HG03575 (cell line): ENCODE measurements around the gene RCBTB1.
"Not testable (repeated sequence)": the region's sequence is repeated elsewhere in the genome, so short reads cannot be mapped to it uniquely, and the experiment has no call there.

Source experiments
- ATAC-seq: cut with Tn5 transposase; IDR thresholded peaks from one replicate; pipeline ENCODE4 v1.9.1; 2021; ENCODE audit not compliant: unreplicated experiment, insufficient number of reproducible peaks, low FRiP score; ENCODE audit errors: extremely low read depth

The RCBTB1 gene

DNA sequence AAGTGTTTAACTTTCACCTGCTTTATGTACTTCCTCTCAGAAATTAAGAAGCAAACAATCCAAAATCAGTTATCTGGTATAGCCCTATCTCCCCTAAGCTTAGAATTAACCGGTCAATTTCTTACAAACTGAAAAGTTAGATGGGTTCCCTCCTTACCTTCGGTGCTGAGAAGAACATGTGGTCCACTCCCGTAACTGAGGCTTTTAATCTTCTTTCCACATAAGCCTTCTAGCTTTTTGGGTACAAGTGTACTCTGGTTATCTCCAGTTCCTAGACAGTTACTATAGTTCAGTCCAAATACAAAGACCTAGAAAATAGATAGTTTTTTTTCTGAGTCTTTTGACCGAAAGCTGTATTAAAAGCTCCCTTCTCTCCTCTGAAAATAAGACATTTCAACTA, 18.9 kb downstream of the RCBTB1 start:
- no peak for ATAC-seq

DNA sequence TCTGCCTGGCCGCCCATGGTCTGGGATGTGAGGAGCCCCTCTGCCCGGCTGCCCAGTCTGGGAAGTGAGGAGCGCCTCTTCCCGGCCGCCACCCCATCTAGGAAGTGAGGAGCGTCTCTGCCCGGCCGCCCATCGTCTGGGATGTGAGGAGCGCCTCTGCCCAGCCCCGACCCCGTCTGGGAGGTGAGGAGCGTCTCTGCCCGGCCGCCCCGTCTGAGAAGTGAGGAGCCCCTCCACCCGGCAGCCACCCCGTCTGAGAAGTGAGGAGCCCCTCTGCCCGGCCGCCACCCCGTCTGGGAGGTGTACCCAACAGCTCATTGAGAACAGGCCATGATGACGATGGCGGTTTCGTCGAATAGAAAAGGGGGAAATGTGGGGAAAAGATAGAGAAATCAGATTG, 19.9 kb downstream of the RCBTB1 start:
- not testable (repeated sequence) for ATAC-seq

DNA sequence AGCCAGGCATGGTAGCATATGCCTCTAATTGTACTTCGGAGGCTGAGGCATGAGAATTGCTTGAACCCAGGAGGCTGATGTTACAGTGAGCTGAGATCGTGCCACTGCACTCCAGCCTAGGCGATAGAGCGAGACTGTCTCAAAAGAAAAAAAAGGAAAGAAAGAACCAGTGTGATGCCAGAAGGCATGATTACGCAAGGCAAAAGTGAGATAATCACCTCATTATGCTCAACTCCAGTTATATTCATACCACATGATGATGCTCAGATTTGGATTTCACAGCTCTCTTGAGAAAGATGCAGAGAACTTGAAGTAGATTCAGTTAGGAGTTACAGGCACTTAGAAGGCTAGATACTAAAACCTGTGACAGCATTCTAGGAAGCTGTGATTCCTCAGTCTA, 21.8 kb downstream of the RCBTB1 start:
- no peak for ATAC-seq

DNA sequence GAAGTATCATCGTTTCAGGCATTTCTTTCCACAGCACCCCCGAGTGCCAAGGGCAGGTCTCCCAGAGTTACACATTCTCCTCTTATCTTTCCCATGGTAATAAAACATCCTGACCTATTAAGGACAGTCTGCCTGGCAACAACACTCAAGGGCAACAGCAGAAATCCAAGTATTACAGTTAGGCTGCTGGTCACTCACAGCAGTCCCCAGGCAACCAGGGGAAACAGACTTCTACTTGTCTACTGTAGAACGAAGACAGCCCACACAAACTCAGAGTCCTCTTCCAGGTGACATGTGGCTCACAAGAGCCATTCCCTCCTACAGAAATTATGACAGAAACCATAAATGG, 24.3 kb downstream of the RCBTB1 start:
- no peak for ATAC-seq

DNA sequence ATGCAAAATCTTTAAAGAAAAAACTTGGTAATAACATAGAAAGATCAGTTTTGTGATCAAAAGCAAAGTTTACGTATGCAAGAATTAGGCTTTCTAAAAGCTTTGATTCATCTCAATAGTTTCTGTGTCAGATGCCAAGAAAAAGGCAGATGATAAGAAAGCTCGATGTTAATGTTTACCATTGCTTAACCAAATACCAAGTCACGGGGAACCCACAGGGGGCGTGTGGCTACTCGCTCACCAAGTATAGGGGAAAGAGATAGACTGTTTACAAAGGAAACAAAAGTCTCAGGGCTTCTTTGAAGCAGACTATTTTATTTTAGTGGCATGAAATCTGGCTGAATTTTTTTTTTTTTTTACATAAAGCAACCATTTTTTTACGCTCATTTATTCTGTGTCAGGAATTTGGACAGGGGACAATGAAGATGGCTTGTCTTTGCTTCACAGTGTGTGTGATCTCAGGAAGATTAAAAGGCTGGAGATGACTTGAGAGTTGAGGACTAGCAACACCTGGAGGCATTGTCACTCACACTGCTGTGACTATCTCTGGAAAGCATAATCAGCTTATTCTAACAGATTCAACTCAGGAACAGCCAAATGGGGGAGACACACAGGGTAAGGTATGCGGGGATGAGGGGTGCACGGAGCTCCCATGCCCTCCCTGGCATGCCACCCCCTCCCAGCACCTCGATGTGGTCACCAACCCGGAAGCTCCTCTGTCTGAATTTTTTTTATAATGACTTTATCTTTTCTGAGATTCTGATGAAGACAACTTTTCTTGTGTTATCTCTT, 24.9 kb downstream of the RCBTB1 start:
- no peak for ATAC-seq

DNA sequence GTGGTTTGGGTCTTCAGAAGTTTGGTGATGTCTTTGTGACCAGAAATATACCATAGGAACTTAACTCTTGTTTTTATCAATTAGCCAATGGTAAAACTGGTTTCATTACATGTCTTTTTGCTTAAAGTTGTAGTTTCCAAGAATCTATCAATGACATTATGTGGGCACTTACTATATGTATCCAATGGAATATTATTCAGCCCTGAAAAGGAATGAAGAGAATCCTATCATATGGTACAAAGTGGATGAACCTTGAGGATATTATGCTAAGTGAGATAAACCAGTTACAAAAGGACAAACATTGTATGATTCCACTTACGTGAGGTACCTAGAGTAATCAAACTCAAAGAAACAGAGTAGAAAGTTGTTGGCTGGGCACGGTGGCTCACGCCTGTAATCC, 26.4 kb downstream of the RCBTB1 start:
- ATAC-seq, result no peak

DNA sequence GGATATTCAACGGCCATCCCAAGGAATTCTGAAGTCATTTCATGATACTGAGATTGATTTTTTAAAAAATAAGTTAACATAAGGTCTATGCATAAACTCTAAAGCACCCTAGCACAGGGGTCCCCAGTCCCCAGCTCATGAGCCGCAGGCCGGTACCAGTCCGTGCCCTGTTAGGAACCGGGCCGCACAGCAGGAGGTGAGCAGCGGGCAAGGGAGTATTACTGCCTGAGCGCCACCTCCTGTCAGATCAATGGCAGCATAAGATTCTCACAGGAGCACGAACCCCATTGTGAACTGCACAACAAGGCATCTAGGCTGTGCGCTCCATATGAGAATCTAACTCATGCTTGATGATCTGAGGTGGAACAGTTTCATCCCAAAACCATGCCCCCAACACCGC, 31.0 kb downstream of the RCBTB1 start:
- no peak for ATAC-seq

DNA sequence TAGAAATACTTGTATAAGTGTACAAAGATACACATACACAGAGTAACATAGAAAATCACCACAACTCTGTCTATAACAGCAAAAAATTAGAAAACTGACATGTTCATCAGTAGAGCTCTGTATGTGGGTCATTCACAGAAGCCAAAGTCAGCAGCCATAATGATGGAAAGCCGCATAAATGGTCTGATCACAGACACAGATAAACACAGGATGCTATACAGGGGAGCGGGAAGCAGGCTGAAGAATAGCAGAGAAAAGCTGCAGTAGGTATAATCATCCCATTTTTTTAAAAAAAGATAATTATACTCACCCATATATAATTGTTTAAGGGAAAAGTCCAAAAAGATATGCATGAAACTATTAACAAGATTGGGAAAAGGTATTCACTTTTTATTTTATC, 31.5 kb downstream of the RCBTB1 start:
- no peak for ATAC-seq

DNA sequence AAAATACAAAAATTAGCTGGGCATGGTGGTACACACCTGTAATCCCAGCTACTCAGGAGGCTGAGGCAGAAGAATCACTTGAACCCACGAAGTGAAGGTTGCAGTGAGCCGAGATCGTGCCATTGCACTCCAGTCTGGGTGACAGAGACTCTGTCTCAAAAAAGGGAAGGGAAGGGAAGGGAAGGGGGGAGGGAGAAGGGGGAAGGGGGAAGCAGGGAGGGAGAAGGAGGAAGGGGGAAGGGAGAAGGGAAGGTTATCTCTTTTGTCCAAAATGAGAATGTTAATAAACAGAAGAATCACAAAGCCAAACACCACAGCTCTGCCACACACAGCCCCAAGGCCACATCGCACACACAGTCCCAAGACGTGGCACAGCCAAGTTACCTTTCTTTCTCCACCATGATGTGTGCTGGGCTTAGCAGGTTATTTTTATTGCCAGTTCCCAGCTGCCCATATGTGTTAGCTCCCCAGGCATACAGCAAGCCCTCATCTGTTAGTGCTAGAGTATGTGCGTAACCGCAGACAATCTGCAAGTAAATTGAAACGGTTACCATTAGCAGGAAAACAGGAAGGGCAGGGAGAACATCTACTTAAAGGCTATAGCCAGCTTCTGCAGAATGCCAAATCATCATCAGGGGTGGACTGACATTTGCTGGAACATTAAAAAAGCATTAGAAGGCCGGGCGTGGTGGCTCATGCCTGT, 34.3 kb downstream of the RCBTB1 start:
- no peak for ATAC-seq

DNA sequence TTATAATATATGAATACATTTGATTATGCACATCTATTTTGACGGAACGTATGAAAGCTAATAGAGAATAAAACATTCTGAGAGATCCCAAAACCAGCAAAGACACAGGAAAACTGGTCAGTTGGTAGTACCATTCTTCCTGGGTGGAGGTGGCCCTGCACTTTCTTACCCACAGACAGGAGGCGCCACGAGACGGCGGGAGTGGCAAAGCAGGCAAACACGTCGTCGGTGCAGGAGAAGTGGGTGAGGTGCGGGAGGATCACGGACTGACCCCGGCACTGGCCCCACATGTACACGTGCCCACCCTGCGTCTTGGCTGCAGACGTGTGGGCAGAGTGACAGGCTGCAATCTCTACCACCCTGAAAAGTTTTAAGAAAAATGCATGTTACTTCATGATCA, 36.1 kb downstream of the RCBTB1 start:
- no peak for ATAC-seq

DNA sequence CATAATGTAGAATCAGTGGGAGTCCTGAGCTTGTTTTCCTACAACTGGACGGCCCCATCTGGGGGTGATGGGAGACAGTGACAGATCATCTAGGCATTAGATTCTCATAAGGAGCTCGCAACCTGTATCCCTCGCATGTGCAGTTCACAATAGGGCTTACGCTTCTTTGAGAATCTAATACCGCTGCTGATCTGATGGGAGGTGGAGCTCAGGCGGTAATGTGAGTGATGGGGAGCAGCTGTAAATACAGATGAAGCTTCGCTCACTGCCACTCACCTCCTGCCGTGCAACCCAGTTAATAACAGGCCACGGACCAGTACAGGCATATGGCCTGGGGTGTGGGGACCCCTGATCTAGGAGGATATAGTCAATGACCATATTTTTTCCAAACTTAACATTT, 38.8 kb downstream of the RCBTB1 start:
- ATAC-seq, result no peak

DNA sequence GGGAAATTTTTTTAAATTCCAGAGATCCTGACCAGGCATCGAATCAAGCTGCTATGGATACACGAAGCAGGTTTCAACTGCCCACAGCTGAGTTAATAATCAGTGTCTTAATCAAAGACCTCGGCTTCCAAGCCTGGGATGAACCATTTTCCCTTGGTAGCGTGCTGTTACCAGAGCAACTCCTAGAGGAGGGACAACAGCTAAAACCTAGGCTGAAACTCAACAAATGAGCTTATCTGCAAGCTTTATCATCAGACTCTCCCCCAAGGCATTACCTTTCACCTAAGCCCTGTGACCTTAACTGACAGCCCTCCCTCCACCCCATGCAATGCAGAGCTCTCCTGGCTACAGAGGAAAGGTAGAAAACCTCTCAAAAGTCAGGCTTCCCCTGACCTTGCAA, 39.7 kb downstream of the RCBTB1 start:
- no peak for ATAC-seq

DNA sequence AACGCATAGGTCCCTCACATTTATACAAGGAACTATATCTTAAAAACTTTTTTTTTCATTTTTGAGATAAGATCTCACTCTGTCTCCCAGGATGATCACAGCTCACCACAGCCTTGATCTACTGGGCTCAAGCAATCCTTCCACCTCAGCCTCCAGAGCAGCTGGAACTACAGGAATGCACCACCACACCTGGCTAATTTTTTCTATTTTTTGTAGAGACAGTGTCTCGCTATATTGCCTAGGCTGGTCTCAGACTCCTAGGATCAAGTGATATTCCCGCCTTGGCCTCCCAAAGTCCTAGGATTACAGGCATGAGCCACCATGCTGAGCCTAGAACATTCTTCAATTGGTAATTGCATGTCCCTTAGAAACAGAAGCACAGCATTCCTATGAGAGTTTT, 41.7 kb downstream of the RCBTB1 start:
- ATAC-seq, result no peak

DNA sequence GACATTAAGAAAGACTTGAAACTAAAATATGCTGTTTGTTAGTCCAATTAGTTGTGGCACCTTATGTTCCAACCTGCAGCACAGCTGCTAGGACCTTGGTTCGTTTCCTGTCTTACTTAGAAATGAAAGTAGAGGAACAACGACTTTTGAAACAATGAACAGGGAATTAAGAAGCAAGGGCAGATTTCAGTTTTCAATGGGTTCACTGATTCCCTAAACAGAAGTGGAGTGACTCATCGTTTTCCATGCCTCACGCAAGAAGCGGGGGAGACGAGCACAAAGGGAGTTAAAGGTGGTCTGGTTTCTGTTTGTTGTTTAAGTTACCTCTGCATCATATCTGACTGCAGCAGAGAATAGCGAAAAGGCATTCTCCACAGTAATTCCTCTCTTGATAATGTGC, 44.8 kb downstream of the RCBTB1 start:
- no peak for ATAC-seq

DNA sequence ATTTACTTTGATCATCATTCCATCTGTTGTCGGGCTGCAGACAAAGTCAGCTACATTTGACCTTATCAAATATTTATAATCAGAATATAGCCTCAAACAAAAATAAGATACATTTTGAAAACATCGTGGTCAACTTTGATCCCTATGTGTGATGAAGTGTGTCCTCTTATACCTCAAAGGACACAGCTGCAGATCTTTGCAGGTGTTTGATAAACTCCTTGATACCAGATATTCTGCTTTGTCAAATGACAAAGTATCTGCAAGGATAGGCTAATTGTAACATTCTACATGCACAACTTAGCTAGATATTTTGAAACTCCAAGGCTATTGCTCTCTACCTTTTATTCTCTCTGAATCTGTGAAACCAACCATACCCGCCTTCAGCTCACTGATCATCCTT, 45.6 kb downstream of the RCBTB1 start:
- no peak for ATAC-seq

DNA sequence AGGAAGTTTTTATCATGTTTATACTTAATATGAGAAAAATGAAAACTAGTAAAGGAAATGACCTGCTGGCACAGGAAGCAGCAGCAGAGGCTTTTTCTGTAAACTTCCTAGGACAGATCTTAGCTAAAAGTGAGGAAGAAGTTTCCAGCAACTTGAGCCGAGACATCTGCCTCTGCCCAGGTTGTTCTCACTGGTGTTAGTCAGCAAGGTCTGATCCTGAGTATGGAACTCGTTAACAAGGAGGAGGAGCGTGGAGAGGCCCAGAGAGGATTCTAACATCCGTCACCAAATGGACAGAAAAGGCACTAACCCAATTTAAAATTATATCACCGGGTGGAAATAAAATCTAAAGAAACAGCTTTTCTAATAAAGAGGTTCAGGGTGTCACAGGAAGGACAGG, 46.0 kb downstream of the RCBTB1 start:
- no peak for ATAC-seq

DNA sequence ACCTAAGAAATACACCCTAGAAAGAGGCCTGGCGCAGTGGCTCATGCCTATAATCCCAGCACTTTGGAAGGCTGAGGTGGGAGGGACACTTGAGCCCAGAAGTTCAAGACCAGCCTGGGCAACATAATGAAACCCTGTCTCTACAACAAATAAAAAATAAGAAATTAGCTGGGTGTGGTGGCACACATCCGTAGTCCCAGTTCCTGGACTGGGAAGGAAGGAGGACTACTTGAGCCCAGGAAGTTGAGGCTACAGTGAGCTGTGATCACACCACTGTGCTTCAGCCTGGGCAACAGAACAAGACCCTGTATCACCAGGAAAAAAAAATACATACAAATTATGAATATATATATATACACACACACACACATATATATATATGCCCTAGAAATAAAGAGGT, 47.0 kb downstream of the RCBTB1 start:
- no peak for ATAC-seq

DNA sequence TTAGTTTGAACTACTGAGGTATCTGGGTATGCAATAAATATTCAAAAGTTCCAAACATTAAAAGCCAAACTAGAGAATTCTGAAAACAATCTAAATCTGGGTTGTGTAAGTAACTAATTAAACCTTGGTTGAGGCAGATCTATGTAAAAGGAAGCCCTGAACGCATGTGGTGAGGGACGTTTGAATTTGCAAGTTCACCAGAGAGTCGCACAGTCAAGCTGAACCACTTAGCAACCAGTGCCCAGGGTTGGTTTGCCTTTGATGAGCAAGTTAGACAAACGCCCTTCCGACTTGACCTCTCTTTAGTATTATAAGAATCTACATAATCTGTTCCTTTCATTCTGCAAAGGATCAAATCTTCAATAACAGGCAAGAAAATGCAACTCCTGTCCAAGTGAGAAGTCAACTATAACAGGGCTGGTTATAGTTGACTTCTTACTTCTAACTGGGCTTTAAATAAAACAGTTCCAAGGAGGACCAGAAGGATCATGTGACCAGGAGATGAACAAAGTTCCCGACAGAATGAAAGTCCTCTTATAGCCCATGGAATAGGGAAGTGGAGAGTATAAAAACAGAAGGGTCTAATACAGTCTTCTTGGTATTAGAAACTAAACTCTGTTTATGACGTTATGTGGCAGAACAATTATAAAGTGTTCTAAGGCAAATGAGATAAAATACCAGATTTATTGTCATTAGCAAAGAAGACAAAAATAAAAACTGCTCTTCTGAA, 49.0 kb downstream of the RCBTB1 start:
- ATAC-seq, result no peak

DNA sequence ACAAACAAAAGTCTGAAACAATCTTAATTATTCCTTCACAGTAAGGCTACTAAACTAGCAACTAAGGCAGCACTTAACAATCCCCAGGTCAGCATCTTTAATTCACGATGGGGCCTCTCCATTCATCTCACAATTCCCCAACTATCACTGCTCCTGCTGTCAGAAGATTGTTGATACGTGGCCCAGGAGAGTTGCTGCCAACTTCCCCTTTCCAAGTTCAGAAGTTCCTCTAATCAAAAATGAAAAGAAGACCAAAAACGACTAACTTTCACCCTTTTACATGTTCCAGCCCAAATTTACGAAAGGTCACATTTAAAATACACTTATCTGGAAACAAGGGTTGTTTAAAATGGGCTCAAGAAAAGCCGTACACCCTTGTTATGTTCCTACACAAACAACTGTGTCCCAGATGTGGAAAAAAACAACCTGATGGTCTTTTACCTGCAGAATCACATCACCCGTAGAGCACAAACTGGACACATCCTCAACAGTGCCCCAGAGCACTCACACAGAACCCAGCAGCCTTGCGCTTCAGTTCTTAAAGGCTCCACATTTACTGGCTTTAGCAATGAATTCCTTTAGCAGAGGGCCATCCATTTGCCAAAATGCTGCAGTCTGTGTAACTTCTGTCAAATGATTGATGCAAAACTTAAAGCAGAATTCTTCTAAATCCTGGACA, 51.6 kb downstream of the RCBTB1 start:
- ATAC-seq, result no peak

DNA sequence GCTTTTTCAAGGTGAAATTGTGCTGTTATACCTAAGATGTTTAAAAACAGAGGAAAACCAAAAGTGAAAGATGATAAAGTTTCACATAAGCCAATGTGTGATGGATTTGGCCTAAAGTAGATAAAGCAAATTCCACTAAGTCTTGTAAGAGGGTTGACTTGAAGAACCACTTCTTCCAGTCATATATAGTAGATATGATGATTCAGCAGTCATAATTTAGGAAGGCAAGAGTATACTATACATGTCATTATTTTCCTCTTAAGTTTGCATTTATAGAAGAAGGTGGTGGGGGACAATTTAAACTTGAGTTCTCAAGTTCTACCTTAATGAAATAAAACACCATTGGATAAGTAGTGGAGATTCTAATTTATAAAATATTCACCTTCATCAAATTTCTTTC, 52.3 kb downstream of the RCBTB1 start:
- ATAC-seq, result no peak
